ENCODE measurements around the gene MAP4K4. TPM values are rescaled to one million over a fixed set of nuclear protein-coding genes. Genes with fewer than 3 reads are reported as not detected.
A peak's percentile ranks its signal among the peaks of the same experiment; 100 is the strongest.

MAP4K4 gene
- total RNA-seq, 2 experiments from 2014 or later, result 67.2 to 181 TPM

GRCh38 chr2:101859604-101860003 lies 162.1 kb downstream of the MAP4K4 start:
- ChIA-PET CTCF (ENCODE audit: unreplicated experiment) (no interaction called here), POLR2A (no interaction called here)
- Histone ChIP-seq H3K4me1 (ENCODE audit: insufficient read depth, low read length, poor library complexity, severe bottlenecking) (no peaks in the 10 kb centered on the region), H2AFZ (ENCODE audit: low read length) (no peak overlapping the region), H3K9me2 (ENCODE audit: insufficient read depth, low read length) (no peaks in the 10 kb centered on the region), H3K4me3 (ENCODE audit: low read depth, low read length, poor library complexity, severe bottlenecking) (no peak overlapping the region), H3K36me3 (ENCODE audit: insufficient read depth, low read length) (peaks cover 88% of the 10 kb centered on the region), H3K9me3 (ENCODE audit: low read length) (no peaks in the 10 kb centered on the region), H3K27ac (ENCODE audit: low read depth, low read length, poor library complexity, severe bottlenecking) (no peak overlapping the region), H4K20me1 (ENCODE audit: insufficient read depth, low read length) (0 out of 2 replicates have a peak, but pooled peaks cover 7% of the 10 kb centered on the region), H3K4me2 (ENCODE audit: low read length) (no peak overlapping the region), H3K79me2 (ENCODE audit: insufficient read depth, low read depth, low read length) (no peaks in the 10 kb centered on the region)
- BruUV-seq (replicated peaks), result no TSS peak
- intact Hi-C loops (cut with micrococcal nuclease; ENCODE audit: unreplicated experiment), result no loop called here
- TF ChIP-seq EZH2phosphoT487 (IDR thresholded peaks at IDR 0.05; ENCODE audit: borderline replicate concordance, low read depth, low read length), result no peak
- TF ChIP-seq CTCF (conservative IDR thresholded peaks at IDR 0.05; ENCODE audit: low read length), result no peak
- no peak for DNase-seq (ENCODE audit: low spot score)

GRCh38 chr2:101860157-101860556 lies 162.7 kb downstream of the MAP4K4 start:
- BruUV-seq (replicated peaks), result no TSS peak
- 0 out of 2 replicates have a peak, but pooled peaks cover 7% of the 10 kb centered on the region for H4K20me1 ChIP-seq (ENCODE audit: insufficient read depth, low read length)
- no peaks in the 10 kb centered on the region for H3K4me1 ChIP-seq (ENCODE audit: insufficient read depth, low read length, poor library complexity, severe bottlenecking)
- no peaks in the 10 kb centered on the region for H3K9me2 ChIP-seq (ENCODE audit: insufficient read depth, low read length)
- CTCF ChIA-PET (ENCODE audit: unreplicated experiment), result no interaction called here
- no peak overlapping the region for H3K27ac ChIP-seq (ENCODE audit: low read depth, low read length, poor library complexity, severe bottlenecking)
- H2AFZ ChIP-seq (ENCODE audit: low read length), result no peak overlapping the region
- no peak overlapping the region for H3K4me2 ChIP-seq (ENCODE audit: low read length)
- intact Hi-C loops (cut with micrococcal nuclease; ENCODE audit: unreplicated experiment), result no loop called here
- peaks cover 89% of the 10 kb centered on the region for H3K36me3 ChIP-seq (ENCODE audit: insufficient read depth, low read length)
- H3K79me2 ChIP-seq (ENCODE audit: insufficient read depth, low read depth, low read length), result no peaks in the 10 kb centered on the region
- DNase-seq (ENCODE audit: low spot score), result no peak
- no peak overlapping the region for H3K4me3 ChIP-seq (ENCODE audit: low read depth, low read length, poor library complexity, severe bottlenecking)
- TF ChIP-seq CTCF (conservative IDR thresholded peaks at IDR 0.05; ENCODE audit: low read length), result peak; percentile 28; the same call in 1 of the 2 replicates
- TF ChIP-seq EZH2phosphoT487 (IDR thresholded peaks at IDR 0.05; ENCODE audit: borderline replicate concordance, low read depth, low read length), result no peak
- POLR2A ChIA-PET, result no interaction called here
- no peaks in the 10 kb centered on the region for H3K9me3 ChIP-seq (ENCODE audit: low read length)

GRCh38 chr2:101860782-101861181 lies 163.3 kb downstream of the MAP4K4 start:
- ChIA-PET CTCF (ENCODE audit: unreplicated experiment) (no interaction called here), POLR2A (no interaction called here)
- Histone ChIP-seq H3K4me3 (ENCODE audit: low read depth, low read length, poor library complexity, severe bottlenecking) (no peak overlapping the region), H3K4me2 (ENCODE audit: low read length) (no peak overlapping the region), H3K9me3 (ENCODE audit: low read length) (no peaks in the 10 kb centered on the region), H4K20me1 (ENCODE audit: insufficient read depth, low read length) (0 out of 2 replicates have a peak, but pooled peaks cover 7% of the 10 kb centered on the region), H3K4me1 (ENCODE audit: insufficient read depth, low read length, poor library complexity, severe bottlenecking) (no peaks in the 10 kb centered on the region), H3K36me3 (ENCODE audit: insufficient read depth, low read length) (peaks cover 90% of the 10 kb centered on the region), H2AFZ (ENCODE audit: low read length) (no peak overlapping the region), H3K9me2 (ENCODE audit: insufficient read depth, low read length) (no peaks in the 10 kb centered on the region), H3K79me2 (ENCODE audit: insufficient read depth, low read depth, low read length) (no peaks in the 10 kb centered on the region), H3K27ac (ENCODE audit: low read depth, low read length, poor library complexity, severe bottlenecking) (no peak overlapping the region)
- intact Hi-C loops (cut with micrococcal nuclease; ENCODE audit: unreplicated experiment), result no loop called here
- no peak for DNase-seq (ENCODE audit: low spot score)
- no peak for TF ChIP-seq CTCF (conservative IDR thresholded peaks at IDR 0.05; ENCODE audit: low read length)
- no peak for TF ChIP-seq EZH2phosphoT487 (IDR thresholded peaks at IDR 0.05; ENCODE audit: borderline replicate concordance, low read depth, low read length)
- BruUV-seq (replicated peaks), result no TSS peak
